LNCaP clone FGC (cell line): ENCODE results near the gene CREBBP.

Source experiments
- DNase-seq: peaks from one replicate; pipeline ENCODE4 v3.0.0-alpha.2; 2011; ENCODE audit warnings: low read depth
- H3K4me3 ChIP-seq: 2 replicates; pipeline ENCODE4 v1.5.1; 2011; ENCODE audit warnings: mild to moderate bottlenecking, low read depth, low read length, control low read depth
- TF ChIP-seq, protein P1 (sequence below): IDR thresholded peaks from 2 replicates; pipeline ENCODE4 v1.5.1; 2012; ENCODE audit warnings: mild to moderate bottlenecking; ENCODE audit not compliant: control insufficient read depth, insufficient read depth; ENCODE audit errors: extremely low read depth

CREBBP gene

DNA sequence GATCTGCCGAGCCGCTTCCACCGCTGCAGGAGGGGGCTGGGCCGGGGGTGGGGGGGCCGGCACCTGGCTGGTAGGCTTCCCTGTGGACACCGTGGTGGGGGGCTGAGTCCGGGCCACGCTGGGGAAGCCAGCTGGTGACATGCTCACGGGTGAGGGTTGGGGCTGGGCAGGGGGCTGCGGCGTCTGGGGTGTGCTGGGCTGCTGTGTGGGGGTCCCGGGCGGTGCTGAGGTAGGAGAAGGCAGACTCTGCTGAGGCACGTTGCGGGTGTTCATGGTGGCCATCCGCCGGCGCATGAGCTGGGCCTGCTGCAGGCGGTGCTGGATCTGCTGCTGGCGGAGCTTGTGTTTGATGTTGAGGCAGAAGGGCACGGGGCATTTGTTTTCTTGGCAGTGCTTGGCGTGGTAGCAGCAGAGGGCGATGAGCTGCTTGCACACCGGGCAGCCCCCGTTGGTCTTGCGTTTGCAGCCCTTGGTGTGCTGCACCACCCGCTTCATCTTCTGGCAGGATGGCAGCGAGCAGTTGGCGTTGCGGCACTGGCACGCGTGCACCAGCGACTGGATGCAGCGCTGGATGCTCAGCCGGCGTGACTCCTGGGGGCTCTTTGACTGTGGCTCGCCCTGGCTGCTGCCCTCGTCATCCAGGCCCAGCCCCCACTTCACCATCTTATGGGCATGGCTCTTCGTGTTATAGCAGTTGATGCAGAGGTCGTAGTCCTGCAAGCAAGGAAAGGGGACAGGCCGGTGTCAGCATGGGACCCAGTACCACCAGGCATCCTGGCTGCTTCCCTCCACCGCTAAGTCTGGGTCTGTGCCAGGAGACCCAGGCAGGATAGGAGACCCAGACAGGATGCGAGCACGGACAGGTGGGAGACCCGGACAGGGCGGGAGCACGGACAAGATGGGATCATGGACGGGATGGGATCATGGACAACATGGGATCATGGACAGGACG lies 151.1 kb downstream of the CREBBP start:
- H3K4me3 ChIP-seq, result no peak overlapping the region
- no peak for DNase-seq
- TF ChIP-seq, protein P1, sequence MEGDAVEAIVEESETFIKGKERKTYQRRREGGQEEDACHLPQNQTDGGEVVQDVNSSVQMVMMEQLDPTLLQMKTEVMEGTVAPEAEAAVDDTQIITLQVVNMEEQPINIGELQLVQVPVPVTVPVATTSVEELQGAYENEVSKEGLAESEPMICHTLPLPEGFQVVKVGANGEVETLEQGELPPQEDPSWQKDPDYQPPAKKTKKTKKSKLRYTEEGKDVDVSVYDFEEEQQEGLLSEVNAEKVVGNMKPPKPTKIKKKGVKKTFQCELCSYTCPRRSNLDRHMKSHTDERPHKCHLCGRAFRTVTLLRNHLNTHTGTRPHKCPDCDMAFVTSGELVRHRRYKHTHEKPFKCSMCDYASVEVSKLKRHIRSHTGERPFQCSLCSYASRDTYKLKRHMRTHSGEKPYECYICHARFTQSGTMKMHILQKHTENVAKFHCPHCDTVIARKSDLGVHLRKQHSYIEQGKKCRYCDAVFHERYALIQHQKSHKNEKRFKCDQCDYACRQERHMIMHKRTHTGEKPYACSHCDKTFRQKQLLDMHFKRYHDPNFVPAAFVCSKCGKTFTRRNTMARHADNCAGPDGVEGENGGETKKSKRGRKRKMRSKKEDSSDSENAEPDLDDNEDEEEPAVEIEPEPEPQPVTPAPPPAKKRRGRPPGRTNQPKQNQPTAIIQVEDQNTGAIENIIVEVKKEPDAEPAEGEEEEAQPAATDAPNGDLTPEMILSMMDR, result no peak

DNA sequence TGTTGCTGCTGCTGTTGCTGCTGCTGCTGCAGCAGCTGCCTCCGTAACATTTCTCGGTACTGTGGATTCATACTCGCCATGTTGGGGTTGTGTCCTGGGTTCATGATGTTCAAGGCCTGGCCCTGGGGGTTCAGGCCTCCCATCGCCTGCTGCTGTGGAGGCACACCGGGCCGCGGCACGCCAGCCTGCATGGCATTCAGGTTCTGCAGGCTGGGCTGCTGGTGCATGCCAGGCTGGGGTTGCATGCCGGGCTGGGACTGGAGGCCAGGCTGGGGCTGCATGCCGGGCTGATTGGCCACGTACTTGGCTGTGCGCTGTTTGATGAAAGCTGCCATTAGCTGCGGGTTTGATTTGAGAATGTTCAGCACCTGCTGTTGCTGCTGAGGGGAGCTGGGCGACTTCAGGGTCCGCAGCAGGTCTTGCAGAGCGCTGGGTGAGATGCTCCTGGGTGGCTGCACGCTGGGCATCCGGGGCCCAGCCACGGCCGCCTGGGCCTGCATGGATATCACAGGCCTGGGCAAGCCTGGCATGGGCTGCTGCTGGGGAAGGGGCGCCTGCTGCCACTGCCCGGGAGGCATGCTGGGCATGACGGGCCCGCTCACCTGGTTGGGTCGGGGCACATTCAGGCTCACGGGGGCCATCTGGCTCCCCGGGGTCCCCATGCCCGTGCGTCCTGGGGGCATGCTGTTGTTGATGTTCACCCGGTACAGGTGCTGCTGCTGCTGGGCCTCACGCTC lies 151.9 kb downstream of the CREBBP start:
- H3K4me3 ChIP-seq, result no peak overlapping the region
- TF ChIP-seq, protein P1, result no peak
- no peak for DNase-seq

DNA sequence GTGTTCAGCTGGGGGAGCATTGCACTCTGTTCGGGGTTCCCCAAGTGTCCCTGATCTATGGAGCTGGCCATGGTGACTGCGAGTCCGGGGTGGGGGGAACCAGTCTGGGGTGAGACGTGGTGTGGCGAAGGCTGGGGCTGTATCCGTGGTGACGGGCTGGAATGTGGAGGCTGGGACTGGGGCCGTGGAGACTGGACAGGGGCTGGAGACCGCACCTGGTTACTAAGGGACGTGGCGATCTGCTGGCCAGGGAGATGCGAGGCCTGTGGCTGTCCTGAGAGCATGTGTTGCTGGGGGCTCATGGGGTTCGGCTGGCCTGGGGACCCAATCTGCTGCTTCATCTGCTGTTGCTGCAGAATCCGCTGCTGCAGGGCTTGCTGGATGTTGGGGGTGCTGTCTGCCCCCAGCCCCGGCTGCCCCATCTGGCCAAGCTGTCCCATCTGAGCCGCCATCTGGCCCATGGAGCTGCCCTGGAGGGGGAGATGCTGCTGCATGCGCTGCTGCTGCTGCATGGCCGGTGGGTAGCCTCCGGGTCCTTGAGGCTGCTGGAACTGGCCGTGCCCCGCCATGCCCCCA lies 152.6 kb downstream of the CREBBP start:
- TF ChIP-seq, protein P1, result no peak
- DNase-seq, result no peak
- no peak overlapping the region for H3K4me3 ChIP-seq

DNA sequence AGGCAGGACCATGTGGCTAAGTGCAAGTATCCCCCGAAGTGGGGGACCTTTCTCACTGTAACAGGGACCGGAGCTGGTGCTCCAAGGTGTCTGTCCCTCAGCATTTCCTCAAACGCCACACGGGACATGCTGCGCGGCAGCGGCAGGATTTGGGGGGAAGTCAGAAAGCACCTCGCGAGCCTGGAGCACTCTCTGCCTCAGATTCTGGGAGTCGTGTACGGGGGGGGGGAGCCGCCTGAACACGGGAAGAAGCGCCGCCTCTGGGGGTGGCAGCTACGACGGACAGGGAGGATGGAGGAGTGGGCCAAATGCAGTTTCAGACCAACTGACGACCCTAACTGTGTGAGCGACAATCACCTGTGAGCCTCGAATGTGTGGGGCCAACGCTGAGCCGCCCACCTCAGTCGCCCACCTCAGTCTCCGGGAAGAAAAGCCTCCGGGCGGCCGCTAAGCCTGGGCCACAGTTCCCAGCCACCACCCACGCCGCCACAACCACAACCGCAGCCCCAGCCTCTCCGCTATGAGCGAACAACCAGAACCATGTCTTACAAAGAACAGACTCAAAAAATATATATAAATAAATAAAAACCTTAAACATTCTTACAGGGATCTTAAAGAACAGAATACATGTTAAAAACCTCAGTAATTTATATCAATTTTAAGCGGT lies 154.4 kb downstream of the CREBBP start:
- H3K4me3 ChIP-seq, result no peak overlapping the region
- TF ChIP-seq, protein P1, result no peak
- DNase-seq, result no peak

- TF ChIP-seq, protein P1, result no peak
- no peak for DNase-seq
These were observed 155.2 kb downstream of the CREBBP start for GRCh38 chr16:3725276-3725675.

DNA sequence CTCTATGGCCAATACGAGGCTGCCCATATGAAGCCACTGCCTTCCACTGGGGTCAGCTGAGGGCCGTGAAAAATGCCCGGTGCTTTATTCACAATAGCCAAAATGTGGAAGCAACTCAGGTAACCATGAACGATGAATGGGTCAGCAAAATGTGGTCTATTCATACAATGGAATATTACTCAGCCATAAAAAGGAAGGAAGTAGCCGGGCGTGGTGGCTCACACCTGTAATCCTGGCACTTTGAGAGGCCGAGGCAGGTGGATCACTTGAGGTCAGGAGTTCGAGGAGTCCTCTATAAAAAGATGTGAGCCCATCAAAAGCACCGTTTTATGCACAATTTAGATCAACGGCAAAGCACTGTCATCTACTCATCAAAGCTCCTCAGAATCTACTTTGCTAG lies 158.0 kb downstream of the CREBBP start:
- no peak for DNase-seq
- TF ChIP-seq, protein P1, result no peak
- no peak overlapping the region for H3K4me3 ChIP-seq

More at GRCh38 chr16:3725276-3725675, 155.2 kb downstream of the CREBBP start:
- no peak overlapping the region for H3K4me3 ChIP-seq
